SK-N-SH treated with all-trans-retinoic acid at 6 μM for 48 hours (cell line): ENCODE results near the gene TBC1D9B.

Experiments used
- ATAC-seq: fragments of 200-7000 bp; cut with Tn5 transposase; 3 replicates; pipeline ENCODE4 v1.9.1; 2020; ENCODE audit warnings: mild to moderate bottlenecking, moderate library complexity
- ARNTL ChIP-seq: fragments of 450-650 bp; formaldehyde crosslinking; IDR thresholded peaks from 2 replicates; pipeline ENCODE4 v1.5.0; 2020; ENCODE audit warnings: low read depth, mild to moderate bottlenecking, moderate library complexity, borderline replicate concordance
- BACH2 ChIP-seq: fragments of 250-450 bp; sonication (Bioruptor Pico); IDR thresholded peaks from 2 replicates; pipeline ENCODE4 v1.9.0; 2021; ENCODE audit warnings: mild to moderate bottlenecking, borderline replicate concordance
- CREB5 ChIP-seq: fragments of 250-450 bp; sonication (Bioruptor Pico); IDR thresholded peaks from 2 replicates; pipeline ENCODE4 v1.5.1; 2020; ENCODE audit warnings: low read depth, mild to moderate bottlenecking, moderate library complexity
- CSDC2 ChIP-seq: fragments of 250-450 bp; sonication (Bioruptor Pico); IDR thresholded peaks from 2 replicates; pipeline ENCODE4 v1.5.0; 2020; ENCODE audit warnings: mild to moderate bottlenecking, moderate library complexity
- CSRNP3 ChIP-seq: fragments of 250-450 bp; sonication (Bioruptor Pico); IDR thresholded peaks from 2 replicates; pipeline ENCODE4 v1.5.1; 2021; ENCODE audit warnings: mild to moderate bottlenecking, moderate library complexity
- GLIS3 ChIP-seq: fragments of 250-450 bp; sonication (Bioruptor Pico); IDR thresholded peaks from 2 replicates; pipeline ENCODE4 v1.5.0; 2020; ENCODE audit warnings: mild to moderate bottlenecking, moderate library complexity
- ISL1 ChIP-seq: fragments of 250-450 bp; sonication (Bioruptor Pico); IDR thresholded peaks from 2 replicates; pipeline ENCODE4 v2.1.2; 2022; ENCODE audit warnings: mild to moderate bottlenecking, moderate library complexity
- OSR1 ChIP-seq: fragments of 250-450 bp; sonication (Bioruptor Pico); IDR thresholded peaks from 2 replicates; pipeline ENCODE4 v1.8.0; 2022; ENCODE audit warnings: moderate library complexity, mild to moderate bottlenecking, inconsistent platforms
- PATZ1 ChIP-seq: fragments of 250-450 bp; sonication (Bioruptor Pico); IDR thresholded peaks from 2 replicates; pipeline ENCODE4 v1.8.0; 2020; ENCODE audit warnings: mild to moderate bottlenecking, moderate library complexity, borderline replicate concordance
- POU6F1 ChIP-seq: fragments of 250-450 bp; sonication (Bioruptor Pico); IDR thresholded peaks from 2 replicates; pipeline ENCODE4 v1.8.0; 2021; ENCODE audit warnings: low read depth, mild to moderate bottlenecking, moderate library complexity, borderline replicate concordance
- PPARA ChIP-seq: fragments of 250-450 bp; sonication (Bioruptor Pico); IDR thresholded peaks from 2 replicates; pipeline ENCODE4 v1.5.0; 2020; ENCODE audit warnings: mild to moderate bottlenecking, borderline replicate concordance
- RARB ChIP-seq: fragments of 250-450 bp; sonication (Bioruptor Pico); IDR thresholded peaks from 2 replicates; pipeline ENCODE4 v1.8.0; 2021; ENCODE audit warnings: mild to moderate bottlenecking, moderate library complexity
- TCF4 ChIP-seq: fragments of 250-450 bp; sonication (Bioruptor Pico); IDR thresholded peaks from 2 replicates; pipeline ENCODE4 v1.8.0; 2021; ENCODE audit warnings: mild to moderate bottlenecking, moderate library complexity, borderline replicate concordance
- TOX ChIP-seq: fragments of 250-450 bp; sonication (Bioruptor Pico); IDR thresholded peaks from 2 replicates; pipeline ENCODE4 v1.8.0; 2021; ENCODE audit warnings: mild to moderate bottlenecking, moderate library complexity, borderline replicate concordance
- TSHZ2 ChIP-seq: fragments of 250-450 bp; sonication (Bioruptor Pico); IDR thresholded peaks from 2 replicates; pipeline ENCODE4 v1.5.0; 2020; ENCODE audit warnings: mild to moderate bottlenecking, moderate library complexity
- ZC3H10 ChIP-seq: fragments of 250-450 bp; sonication (Bioruptor Pico); IDR thresholded peaks from 2 replicates; pipeline ENCODE4 v1.5.1; 2021; ENCODE audit warnings: mild to moderate bottlenecking, moderate library complexity
- ZFP3 ChIP-seq: fragments of 250-450 bp; sonication (Bioruptor Pico); IDR thresholded peaks from 2 replicates; pipeline ENCODE4 v1.5.0; 2020; ENCODE audit warnings: mild to moderate bottlenecking, moderate library complexity
- ZFP30 ChIP-seq: fragments of 450-650 bp; formaldehyde crosslinking; IDR thresholded peaks from 2 replicates; pipeline ENCODE4 v1.5.0; 2022; ENCODE audit warnings: mild to moderate bottlenecking, moderate library complexity
- ZNF565 ChIP-seq: fragments of 450-650 bp; formaldehyde crosslinking; conservative IDR thresholded peaks from 2 replicates; pipeline ENCODE4 v1.5.0; 2020; ENCODE audit warnings: low read depth, mild to moderate bottlenecking, moderate library complexity
- ZNF70 ChIP-seq: fragments of 450-650 bp; formaldehyde crosslinking; IDR thresholded peaks from 2 replicates; pipeline ENCODE4 v1.5.0; 2020; ENCODE audit warnings: mild to moderate bottlenecking, moderate library complexity
- ZNF8 ChIP-seq: fragments of 450-650 bp; formaldehyde crosslinking; IDR thresholded peaks from 2 replicates; pipeline ENCODE4 v1.5.0; 2020; ENCODE audit warnings: mild to moderate bottlenecking, moderate library complexity

Gene TBC1D9B

GRCh38 chr5:179887095-179887494, 20.6 kb downstream of the TBC1D9B start:
- ATAC-seq, result no peak

GRCh38 chr5:179886190-179886911, 21.3 kb downstream of the TBC1D9B start:
- ATAC-seq, result no peak
- TF ChIP-seq TSHZ2 (CRISPR knock-in tag) (no peak), ISL1 (CRISPR knock-in tag) (no peak), ZFP3 (CRISPR knock-in tag) (no peak), BACH2 (CRISPR knock-in tag) (no peak), ZC3H10 (CRISPR knock-in tag) (no peak), CSDC2 (CRISPR knock-in tag) (no peak), ZNF8 (CRISPR knock-in tag) (no peak), OSR1 (CRISPR knock-in tag) (no peak), CREB5 (CRISPR knock-in tag) (no peak), CSRNP3 (CRISPR knock-in tag) (no peak), TCF4 (CRISPR knock-in tag) (no peak), TOX (CRISPR knock-in tag) (no peak), PPARA (no peak), PATZ1 (CRISPR knock-in tag) (no peak), ZNF565 (no peak)

More at GRCh38 chr5:179887095-179887494, 20.6 kb downstream of the TBC1D9B start:
- no peak for TF ChIP-seq TOX (CRISPR knock-in tag)
- TF ChIP-seq ZNF70, result no peak
- TF ChIP-seq ARNTL (CRISPR knock-in tag), result no peak
- TF ChIP-seq TSHZ2 (CRISPR knock-in tag), result no peak

GRCh38 chr5:179885491-179886090, 22.1 kb downstream of the TBC1D9B start:
- no peak for ATAC-seq
- no peak for TF ChIP-seq ZC3H10 (CRISPR knock-in tag)
- TF ChIP-seq ZFP3 (CRISPR knock-in tag), result no peak
- TF ChIP-seq ZFP30 (CRISPR knock-in tag), result no peak
- no peak for TF ChIP-seq CSRNP3 (CRISPR knock-in tag)
- no peak for TF ChIP-seq GLIS3 (CRISPR knock-in tag)
- no peak for TF ChIP-seq RARB (CRISPR knock-in tag)
- TF ChIP-seq POU6F1 (CRISPR knock-in tag), result no peak
- TF ChIP-seq ARNTL (CRISPR knock-in tag), result no peak
- no peak for TF ChIP-seq BACH2 (CRISPR knock-in tag)
